Putamen (tissue), 1 donor: ENCODE measurements around the gene NIPAL4.

ENCODE experiments used
- DNase-seq: peaks from one replicate; pipeline ENCODE4 v3.0.0-alpha.2; 2016; ENCODE audit warnings: low spot score

Gene NIPAL4

DNA sequence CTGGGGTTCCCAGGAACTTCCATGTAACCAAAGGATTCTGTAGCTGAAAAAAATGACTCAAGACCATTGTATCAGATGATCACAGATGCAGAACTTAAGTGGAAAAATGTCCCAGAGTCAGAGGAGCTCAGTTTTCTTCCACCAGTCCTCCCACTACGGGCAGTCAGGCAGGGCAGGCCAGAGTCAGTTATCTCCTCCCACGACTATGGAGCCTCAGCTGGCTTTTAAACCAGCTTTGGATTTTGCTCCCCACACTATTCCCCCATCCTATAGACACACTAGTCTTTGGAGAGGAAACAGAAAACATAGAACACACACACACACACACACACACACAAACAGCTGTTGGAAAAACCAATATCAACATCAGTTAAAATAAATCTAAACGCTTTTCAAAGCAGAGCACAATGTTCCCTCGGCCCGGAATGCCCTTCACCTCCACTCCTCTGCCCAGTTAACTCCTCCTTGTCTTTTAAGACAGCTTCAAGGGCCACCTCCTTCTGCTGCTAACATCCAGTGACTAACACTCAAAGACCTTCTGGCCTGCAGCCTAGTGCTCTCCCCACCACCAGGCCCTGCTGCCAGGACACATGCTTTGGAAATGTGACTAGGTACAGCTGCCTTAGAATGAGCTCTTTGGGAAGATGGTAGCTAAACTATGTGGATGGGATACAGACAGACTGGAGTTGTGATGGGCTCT lies 56.8 kb downstream of the NIPAL4 start:
- DNase-seq, result no peak

- no peak for DNase-seq
Observed at GRCh38 chr5:157518963-157519362, 59.0 kb downstream of the NIPAL4 start.

GRCh38 chr5:157519579-157520253 lies 59.7 kb downstream of the NIPAL4 start:
- DNase-seq, result no peak

- no peak for DNase-seq
Observed at GRCh38 chr5:157520911-157521703, 61.1 kb downstream of the NIPAL4 start.

GRCh38 chr5:157521704-157522029 lies 61.7 kb downstream of the NIPAL4 start:
- no peak for DNase-seq

DNA sequence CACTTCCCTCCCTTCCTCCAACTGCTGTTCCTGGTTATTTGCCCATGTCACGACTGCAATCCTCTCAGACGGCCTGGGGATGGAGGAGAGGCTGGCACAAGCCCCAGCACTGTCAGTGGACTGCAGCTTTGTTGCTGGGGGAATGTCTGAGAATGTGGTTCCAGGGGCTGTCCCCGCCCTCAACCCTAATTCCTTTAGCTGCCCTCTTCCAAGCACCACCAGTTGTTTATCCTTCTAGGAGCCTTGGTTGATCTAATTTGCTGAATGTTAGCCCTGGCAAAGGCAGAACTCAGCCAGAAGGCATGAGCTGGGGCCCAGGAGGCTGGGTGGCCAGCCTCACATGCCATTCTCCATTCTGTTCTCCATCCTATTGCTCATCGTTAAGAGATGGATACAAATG lies 64.0 kb downstream of the NIPAL4 start:
- DNase-seq, result no peak
